ENCODE measurements around the gene SEL1L3. TPM values are rescaled to one million over a fixed set of nuclear protein-coding genes. Genes with fewer than 3 reads are reported as not detected.

The SEL1L3 gene
- total and polyA plus RNA-seq, 9 of the 15 experiments (the other 6 are each of a cell fraction or from before 2014, with no cell fraction given), result 10.0 to 44.3 (median 21.6) TPM

- TF ChIP-seq CREB5 (CRISPR knock-in tag; IDR thresholded peaks at IDR 0.05) (no peak), ZBTB17 (CRISPR knock-in tag; IDR thresholded peaks at IDR 0.05) (no peak), L3MBTL2 (IDR thresholded peaks at IDR 0.05) (peak; percentile 25; the same call in 1 of the 2 replicates), XRCC4 (IDR thresholded peaks at IDR 0.05; ENCODE audit: extremely low read depth, insufficient read depth, insufficient read length) (no peak), ZC3H4 (CRISPR knock-in tag; IDR thresholded peaks at IDR 0.05; ENCODE audit: borderline replicate concordance) (no peak), ATF1 (CRISPR knock-in tag; IDR thresholded peaks at IDR 0.05) (no peak), ATF1 (tag; IDR thresholded peaks at IDR 0.05) (peak; percentile 33), FOXK1 (CRISPR knock-in tag; IDR thresholded peaks at IDR 0.05; ENCODE audit: borderline replicate concordance) (no peak), NR4A1 (CRISPR knock-in tag; IDR thresholded peaks at IDR 0.05) (no peak), NR4A1 (tag; IDR thresholded peaks at IDR 0.05) (no peak), OTX1 (CRISPR knock-in tag; IDR thresholded peaks at IDR 0.05) (no peak; the same call in 1 of the 2 replicates), STAT5B (CRISPR knock-in tag; IDR thresholded peaks at IDR 0.05) (no peak), MXI1 (IDR thresholded peaks at IDR 0.05; ENCODE audit: low read depth, low read length) (0 out of 2 replicates have a peak, but pooled peaks have one; percentile 45), TBP (optimal IDR thresholded peaks at IDR 0.05; ENCODE audit: low read depth, low read length) (peak; percentile 69), SREBF1 (IDR thresholded peaks at IDR 0.05; ENCODE audit: borderline replicate concordance, low read depth, low read length) (no peak), STAG1 (CRISPR knock-in tag; IDR thresholded peaks at IDR 0.05; ENCODE audit: borderline replicate concordance) (no peak), FOXJ2 (tag; IDR thresholded peaks at IDR 0.05) (no peak), ZNF134 (CRISPR knock-in tag; conservative IDR thresholded peaks at IDR 0.05) (no peak), HEY1 (CRISPR knock-in tag; IDR thresholded peaks at IDR 0.05; ENCODE audit: borderline replicate concordance) (no peak), ZNF583 (CRISPR knock-in tag; IDR thresholded peaks at IDR 0.05) (no peak), ELF1 (tag; IDR thresholded peaks at IDR 0.05) (no peak)
These were observed 2.1 kb downstream of the SEL1L3 start (continued) for GRCh38 chr4:25860586-25861279.
